GM21825 (cell line): ENCODE results near the gene PPP1R3D.

Experiments
- ATAC-seq: cut with Tn5 transposase; IDR thresholded peaks from one replicate; pipeline ENCODE4 v1.9.1; 2021; ENCODE audit warnings: mild to moderate bottlenecking, moderate library complexity; ENCODE audit not compliant: unreplicated experiment

PPP1R3D gene

DNA sequence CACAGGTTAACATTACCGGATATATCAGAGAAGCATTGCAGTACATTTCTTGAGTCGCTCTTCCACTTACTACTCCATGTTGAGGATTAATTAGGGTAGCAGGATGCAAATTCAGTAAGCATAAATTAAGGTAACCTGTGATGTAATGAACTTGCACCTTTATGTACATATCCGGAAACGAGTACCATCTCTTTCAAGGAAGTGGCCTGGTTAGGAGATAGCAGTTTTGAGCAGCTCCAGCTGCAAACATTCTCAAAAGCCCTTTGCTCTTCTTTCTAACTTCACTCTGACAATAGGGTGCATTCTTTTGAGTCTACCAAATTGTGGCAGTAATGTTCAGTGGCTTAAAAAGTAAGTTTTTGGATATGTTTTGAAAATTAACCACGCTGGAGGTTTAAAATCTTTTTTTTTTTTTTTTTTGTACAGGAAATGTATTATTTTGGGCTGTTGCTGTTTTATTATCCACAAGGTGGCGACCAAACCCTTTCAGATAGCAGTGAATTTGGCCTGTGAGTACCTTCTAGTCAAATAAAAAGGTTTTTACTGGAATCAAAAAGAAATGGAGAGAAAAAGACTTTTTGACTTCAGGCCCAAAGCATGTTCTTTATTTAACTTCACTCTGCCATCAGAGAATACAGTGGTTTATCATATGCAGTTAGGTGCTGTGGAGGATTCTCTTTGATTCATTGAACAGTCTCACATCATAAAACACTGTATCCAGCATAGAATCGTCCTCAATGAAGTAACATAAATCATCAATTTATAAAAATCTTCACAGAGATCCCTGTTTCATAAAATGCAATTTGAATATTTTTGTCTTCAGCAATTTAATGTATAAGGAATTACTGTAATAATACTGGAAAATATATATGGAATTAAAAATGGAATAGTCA, 9.0 kb upstream of the PPP1R3D start:
- peak; percentile 46 for ATAC-seq

DNA sequence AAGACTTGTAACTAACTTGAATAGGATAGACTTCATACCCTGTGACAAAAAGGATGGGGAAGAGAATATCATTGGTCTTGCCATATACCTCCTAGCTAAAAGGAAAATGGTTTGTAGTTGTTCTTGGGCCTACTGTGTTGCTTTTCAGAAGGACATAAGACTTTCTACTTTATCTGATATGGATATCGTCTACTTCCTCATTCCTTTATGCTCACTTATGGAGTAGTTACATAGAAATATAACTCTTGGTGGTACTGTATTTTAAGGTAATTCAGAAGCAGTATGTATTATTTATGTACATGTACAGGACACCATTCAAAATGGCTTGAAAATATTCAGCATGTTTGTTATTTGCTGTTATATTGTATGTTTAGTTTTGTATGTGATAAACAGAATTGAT, 8.1 kb upstream of the PPP1R3D start:
- no peak for ATAC-seq

DNA sequence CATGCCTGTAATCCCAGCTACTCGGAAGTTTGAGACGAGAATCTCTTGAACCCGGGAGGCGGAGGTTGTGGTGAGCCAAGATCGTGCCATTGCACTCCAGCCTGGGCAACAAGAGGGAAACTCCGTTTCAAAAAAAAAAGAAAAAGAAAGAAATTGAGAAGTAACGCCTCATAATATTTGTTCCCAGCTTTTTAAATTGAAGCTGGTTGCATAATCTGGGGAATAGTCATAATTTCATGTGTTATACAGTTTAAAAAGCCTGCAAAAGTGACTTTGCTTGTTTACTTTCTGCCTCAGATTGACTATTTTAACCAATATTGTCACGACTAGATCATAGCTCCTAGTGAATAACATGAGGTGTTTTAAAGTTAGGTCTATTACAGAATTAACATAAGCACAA, 7.3 kb upstream of the PPP1R3D start:
- no peak for ATAC-seq

DNA sequence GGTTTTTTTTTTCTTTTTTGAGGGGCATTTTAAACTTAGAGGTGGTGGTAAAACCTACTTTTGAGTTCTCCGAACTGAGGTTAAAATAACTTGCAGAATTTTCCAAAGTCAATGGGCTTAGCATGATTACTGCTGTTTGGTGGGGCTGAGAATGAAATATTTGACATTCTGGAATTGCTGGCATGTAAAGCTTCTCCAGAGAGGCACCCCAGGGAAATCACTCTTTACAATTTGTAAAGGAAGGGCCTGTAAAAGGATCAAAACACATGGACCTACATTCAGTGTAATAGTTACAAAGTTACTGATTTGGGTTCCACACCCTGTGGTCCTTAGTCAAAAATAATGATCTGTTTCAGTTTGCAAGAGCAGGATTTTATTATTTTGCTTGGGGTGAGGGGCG, 5.6 kb upstream of the PPP1R3D start:
- no peak for ATAC-seq

DNA sequence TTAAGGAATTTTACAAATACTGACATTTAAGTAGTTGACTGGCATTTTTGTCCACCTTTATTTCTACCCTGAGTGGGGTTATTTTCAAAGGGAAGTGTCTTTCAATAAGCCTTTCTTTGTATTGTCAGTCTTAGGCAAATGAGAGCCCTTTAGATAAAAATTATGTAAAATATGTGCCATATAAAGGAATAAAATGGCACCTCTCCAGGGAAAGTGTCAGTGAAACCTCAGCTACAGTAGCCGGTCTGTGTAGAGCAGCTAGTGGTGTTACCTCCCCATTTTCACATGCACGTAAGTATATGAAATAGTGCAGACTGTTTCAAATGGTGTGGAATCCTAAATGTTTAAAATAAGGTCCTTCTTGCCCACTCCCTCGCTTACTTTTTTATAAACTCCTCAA, 5.1 kb upstream of the PPP1R3D start:
- no peak for ATAC-seq

DNA sequence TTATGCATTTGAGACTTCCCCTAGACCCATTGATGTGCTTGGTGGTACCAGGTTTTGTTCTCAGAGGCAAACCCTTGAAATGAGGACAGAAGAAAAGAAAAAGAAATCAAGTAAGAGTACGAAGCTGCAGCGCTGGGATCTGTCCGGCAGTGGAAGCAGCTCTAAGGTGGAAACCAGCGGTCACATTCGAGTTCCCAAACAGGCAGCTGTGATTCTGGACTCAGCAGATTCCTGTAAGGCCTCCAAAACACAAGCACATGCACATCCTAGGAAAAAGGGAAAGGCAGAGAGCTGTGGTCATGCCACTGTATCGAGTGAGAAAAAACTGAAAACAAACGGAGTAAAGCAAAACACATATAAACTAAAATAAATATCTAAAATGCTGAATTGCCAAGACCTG, 4.6 kb upstream of the PPP1R3D start:
- no peak for ATAC-seq

DNA sequence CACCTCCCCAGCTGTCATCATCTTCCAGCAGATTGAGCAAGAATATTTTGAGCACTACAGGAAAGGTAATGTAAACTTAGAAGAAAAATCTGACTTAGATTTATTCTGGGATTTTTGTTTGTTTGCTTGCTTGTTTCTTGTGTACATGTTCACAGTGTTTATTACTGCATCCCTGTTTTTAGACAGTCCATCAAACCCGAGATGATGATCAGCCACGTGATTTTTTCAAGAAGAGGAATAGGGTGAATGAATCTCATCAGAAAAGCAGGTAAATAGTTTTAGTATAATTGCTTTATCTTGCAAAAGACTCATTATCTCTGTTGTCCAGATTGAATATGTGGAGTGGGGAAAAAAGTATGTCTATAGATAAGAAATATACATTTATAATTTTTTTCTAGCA, 2.1 kb upstream of the PPP1R3D start:
- ATAC-seq, result no peak

DNA sequence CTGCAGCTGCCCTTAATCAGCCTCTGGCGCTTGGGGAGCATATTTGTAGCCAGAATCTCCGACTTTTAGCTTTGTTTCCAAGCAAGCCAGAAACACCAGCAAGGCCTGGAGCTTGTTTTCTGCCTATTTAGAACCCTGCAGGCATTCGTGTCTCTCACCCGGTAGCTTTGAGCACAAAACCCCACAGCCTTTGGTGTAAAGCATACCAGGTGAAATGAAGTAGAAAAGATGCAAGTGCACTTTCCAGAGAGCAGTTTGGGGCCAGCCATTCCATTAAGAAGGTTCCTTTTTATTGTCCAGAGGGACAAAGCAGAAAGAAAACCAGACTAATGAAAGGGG, 820 bp upstream of the PPP1R3D start:
- no peak for ATAC-seq

DNA sequence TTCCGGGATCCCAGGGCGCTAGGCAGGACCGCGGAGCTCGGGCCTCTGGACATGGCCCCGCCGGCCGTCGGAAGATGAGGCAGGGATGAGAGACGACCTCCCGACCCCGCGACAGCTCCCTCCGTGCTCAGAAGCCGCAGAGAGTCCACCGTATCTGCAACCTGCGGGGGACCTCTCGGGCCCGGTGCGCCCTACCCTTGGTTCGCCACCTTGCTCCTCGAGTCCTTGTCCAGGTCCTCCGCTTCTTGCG, 301 bp downstream of the PPP1R3D start:
- peak; percentile 22 for ATAC-seq

DNA sequence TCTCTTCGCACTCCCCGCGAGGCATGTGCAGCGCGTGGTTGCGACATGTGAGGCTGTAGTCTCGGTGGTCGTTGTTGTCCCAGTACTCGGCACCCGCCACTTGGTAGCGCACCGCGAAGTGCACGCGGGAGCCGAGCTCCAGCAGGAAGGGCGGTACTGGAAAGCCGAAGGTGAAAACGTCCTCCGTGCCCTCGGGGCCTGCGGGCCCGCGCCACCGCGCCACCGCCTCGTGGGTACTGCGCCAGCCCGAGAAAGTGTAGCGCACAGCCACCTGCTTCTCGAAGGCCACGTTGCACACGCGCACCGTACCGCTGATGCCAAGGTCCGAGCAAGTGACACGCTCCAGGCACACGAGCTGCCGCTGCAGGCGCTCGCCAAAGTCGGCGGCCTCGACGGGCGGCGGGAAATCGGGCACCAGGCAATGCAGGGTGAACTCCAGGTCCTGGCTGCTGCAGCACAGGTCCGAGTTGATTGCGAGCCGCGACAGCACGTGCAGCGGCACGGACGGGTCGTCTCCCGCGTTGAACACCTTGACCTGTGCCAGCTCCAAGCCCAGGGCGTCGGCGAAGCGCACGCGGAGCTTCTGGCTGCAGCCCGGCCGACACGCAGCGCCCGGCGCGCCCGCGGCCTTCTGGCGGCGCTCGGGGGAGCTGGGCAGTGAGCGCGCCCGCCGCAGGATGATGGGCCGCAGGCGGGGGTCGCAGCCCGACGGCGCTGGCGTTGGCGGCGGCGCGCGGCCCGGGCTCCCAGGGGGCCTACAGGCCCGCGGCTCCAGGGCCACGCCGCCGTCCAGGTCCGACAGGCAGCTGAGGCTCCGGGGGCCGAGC, 840 bp downstream of the PPP1R3D start:
- peak; percentile 27 for ATAC-seq

DNA sequence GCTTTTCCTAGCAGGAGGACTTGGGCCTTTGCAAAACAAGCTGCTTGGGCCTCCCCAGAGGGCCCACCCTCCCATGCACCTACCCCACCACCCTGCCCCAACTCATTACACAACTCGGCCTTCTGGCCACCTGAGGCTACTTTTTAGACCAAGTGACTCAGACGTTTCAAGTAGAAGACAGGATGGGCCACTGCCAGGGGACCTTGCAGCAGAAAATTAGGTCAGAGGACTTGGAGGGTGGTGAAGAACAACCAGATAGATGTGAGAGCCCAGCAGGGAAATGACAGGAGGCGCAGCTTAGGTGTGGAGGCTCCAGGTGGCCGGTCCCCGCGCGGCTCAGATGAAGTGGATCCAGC, 1.4 kb downstream of the PPP1R3D start:
- no peak for ATAC-seq

DNA sequence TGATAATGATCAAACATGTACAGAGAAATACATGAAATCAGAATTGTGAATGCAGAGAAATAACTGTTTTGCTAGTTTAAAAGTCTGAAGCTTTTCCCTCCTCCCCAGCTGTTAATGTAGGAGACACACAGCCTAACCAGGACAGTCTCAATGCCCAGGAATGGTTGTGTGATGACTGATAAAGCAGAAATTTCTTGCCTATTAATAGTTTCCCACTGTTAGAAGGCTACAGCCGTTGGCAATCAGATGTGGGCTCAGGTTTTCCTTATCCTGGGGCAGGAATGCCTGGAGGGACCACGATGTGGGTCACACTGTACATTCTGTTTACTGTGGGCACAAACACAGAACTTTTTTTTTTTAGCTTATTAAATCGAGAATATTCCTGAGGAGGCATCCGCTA, 1.9 kb downstream of the PPP1R3D start:
- no peak for ATAC-seq

DNA sequence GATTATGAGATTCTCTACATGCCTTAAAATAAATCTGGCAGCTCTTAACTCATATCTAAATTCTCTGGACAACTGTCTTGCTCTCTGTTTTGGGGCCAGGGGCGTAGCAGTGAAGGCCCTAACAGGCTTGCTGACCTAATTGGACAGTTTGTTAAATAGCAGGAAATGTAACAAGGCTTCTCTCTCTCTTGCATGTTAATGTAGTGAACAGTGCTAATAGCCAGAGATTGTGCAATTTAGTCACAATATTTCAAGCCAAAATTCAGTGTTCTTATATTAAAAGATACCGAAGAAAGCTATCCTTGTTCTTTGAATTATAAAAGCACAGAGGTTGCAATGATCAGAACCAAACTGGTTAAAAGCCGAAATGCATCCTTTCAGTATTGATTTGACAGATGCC, 3.0 kb downstream of the PPP1R3D start:
- no peak for ATAC-seq

DNA sequence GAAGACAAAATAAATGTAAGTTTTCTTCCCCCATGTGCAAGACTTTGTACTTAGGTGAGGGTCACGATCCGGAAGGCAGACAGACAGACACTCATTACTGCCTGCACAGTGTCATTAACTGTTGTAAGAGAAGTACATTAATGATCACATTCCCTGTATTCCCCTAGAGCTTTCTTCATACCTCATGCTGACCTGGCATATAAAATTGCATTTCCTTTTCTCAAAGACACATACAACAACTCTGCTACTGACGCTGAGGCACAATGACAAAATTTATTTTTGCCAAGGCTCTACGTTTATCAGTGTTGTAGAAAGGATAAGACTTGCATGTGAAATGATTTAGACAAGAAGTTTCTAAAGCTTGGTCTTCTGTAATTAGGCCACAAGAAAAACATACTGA, 3.7 kb downstream of the PPP1R3D start:
- no peak for ATAC-seq

DNA sequence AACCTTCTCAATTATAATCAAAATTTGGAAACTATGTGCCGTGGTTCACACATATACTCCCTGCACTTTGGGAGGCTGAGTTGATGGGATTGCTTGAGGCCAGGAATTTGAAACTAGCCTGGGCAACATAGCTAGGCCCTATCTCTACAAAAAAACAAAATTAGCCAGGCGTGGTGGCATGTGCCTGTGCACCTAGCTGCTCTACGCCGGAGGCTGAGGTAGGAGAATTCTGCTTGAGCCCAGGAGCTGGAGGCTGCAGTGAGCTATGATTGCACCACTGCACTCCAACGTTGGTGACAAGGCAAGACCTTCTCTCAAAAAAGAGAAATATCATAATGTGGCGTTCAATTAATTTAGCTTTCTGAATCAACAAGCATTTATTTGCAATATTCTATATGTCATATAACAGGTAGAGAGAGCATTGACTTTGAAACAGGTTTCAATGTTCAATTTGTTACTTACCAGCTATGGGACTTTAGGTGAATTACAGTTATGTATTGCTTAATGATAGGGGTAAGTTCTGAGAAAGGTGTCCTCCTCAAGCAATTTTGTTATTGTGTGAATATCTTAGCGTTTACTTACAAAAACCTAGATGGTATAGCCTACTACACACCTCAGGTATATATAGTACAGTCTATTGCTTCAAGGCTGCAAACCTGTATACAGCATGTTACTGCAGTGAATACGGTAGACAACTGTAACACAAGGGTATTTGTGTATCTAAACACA, 4.5 kb downstream of the PPP1R3D start:
- ATAC-seq, result no peak

DNA sequence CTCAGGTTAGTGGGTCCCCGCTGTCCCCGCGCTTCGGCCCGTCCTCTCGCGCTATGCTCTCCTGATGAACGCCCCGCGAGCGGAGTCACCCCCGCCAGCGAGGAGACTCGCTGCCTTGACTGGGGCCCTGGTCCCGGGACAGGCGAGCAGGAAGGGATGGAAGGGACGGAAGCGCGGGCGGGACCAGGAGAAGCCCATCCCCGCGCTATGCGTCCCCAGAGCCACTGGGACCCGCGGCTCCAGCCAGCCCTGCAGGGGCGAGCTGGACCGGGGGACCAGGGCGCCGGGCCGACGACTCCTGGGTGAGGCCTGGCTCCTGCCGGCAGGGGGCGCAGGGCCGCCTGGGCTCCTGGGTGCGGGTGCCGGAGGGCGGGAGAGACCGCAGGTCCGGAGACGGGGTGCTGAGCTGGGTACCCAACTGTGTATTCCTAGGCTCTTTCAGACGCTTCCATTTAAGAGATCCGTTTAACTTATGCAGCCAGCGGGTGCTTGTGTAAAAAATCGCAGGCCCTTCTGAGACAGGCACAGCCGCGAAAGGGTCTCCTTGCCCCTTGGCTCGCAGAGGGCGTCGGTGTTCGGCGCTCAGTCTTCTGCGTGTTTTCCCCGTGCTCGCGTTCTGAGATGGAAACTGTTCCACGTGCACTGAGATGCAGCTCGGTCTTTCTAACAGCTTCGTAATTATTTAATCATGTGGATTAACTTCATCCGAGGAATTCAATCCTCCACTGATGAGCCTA, 6.1 kb downstream of the PPP1R3D start:
- peak; percentile 82 for ATAC-seq

DNA sequence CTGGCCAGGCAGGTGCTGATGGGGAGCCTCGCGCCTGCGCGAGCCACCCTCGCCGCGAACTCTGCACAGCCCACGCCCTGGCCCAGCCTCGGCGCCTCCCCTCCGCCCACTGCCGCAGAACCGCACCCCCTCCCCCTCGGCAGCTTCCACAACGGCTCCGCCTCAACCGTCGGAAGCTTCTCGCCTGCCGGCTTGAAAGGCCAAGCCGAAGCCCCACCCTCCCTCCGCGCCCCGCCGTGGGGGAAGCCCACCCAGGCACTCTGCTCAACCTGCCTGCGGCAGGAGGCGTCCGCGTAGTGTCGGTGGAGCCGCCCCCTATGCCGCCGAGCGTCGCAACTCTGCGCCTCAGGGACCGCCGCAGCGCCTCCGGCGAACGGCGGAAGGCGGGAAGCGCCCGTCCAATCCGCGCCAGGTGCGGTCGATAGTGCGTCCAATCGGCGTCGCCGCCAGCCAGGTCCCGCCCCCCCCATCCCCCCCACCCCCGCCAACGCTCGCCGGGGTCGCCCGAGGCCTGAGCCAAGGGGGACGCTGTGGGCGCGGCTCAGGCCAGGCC, 6.7 kb downstream of the PPP1R3D start, which contains the start of gene SYCP2:
TSS of gene SYCP2 (minus strand) at position 342 of the 553 bp plus-strand sequence. CDS start 11,224 bp downstream, outside the sequence.
- peak; percentile 30 for ATAC-seq

DNA sequence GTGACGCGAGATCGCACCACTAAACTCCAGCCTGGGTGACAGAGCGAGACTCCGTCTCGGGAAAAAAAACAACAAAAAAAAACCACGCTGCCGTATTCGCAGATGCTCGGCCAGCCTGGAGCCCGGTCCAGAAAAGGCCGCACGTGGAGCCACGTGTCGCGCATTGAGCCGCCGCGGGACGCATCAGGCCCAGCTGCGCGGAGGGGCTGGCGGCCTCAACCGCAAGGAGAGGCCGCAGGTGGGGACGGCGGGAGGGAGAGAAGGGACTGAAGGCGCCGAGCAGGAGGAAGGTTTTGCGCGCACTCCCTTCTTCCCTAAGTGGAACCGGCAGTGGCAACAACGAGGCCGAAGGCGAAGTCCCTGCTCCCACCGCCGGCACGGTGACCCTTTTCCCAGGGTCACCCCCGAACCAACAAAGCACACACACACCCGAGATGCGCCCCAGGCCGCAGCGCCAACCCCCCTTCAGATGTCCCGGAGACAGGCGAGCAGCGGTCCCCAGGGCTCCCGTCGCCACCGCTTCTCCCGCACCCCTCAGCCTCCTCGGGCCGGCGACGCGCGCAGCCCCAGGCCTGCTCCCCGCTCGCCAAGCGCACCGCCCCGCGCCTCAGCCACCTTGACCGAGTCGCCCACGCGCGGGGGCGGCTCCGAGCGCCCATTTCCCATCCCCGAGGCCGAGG, 7.3 kb downstream of the PPP1R3D start:
- ATAC-seq, result no peak

DNA sequence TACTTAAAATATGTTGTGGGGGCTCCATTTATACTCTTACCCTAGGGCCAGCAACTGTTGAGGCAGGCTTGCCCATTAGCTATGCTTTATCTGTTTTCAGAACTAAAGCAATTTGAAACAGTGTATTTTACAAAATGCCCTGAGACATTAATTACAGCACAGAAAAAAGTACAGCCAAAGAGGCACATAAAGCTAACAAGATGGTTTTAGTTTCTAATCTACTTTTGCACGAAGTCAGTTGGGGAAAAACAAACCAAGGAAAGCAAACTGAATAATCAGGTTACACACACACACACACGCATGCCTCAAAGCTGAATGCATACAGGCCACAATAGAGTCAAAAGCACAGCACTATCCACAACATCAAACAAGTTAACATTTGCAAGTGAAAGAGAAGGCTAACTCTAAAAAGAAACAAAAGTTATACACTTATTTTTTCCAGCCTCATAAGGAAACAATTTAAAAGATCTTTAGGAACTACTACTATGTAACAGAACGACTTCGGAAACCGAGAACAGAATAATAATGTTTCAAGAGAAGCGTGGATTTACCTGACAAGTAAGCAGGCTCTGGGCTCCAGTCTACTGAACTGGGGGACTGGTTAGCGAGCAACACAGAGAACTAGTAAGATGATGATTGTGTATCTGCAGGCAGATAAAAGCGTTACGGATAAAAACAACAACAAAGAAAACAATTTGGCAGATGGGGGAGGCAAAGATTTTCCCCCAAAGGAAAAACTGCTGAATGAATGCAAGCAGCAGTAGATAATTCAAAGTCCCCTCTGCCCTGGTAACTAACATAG, 8.4 kb downstream of the PPP1R3D start:
- ATAC-seq, result no peak
